Left renal pelvis (tissue), 4 donors: ENCODE data around the gene MXI1. TPM values are rescaled to one million over a fixed set of nuclear protein-coding genes. Genes with fewer than 3 reads are reported as not detected.

Source experiments
- DNase-seq, 4 donors: peaks; one replicate each; pipeline ENCODE4 v3.0.0-alpha.2; 2013; ENCODE audit warnings: low read depth in 4 of 4, low spot score in 3 of 4
- polyA plus RNA-seq, 4 donors: library from polyadenylated mRNA; unstranded; fragments of 120-200 nt; gene quantifications; one replicate each; pipeline ENCODE4 v1.2.1, GENCODE V29; 2013; ENCODE audit not compliant: insufficient read length in 4 of 4

The MXI1 gene
- polyA plus RNA-seq, 4 donors: 41.7 to 54.1 (median 48.3) TPM

GRCh38 chr10:110212119-110213006 is 5.0 kb downstream of the MXI1 start:
- DNase-seq: no peak

GRCh38 chr10:110214371-110214826 is 7.0 kb downstream of the MXI1 start:
- no peak for DNase-seq

- DNase-seq: no peak
These were observed 8.1 kb downstream of the MXI1 start for GRCh38 chr10:110215286-110216170.

- no peak for DNase-seq
These were observed 8.8 kb downstream of the MXI1 start for GRCh38 chr10:110216240-110216639.

- DNase-seq: no peak
These were observed 9.7 kb downstream of the MXI1 start for GRCh38 chr10:110216942-110217661.

- DNase-seq: no peak
These were observed 10.2 kb downstream of the MXI1 start for GRCh38 chr10:110217662-110218008.

- no peak for DNase-seq
These were observed 11.2 kb downstream of the MXI1 start for GRCh38 chr10:110218632-110219031.

- DNase-seq: no peak
These were observed 12.5 kb downstream of the MXI1 start for GRCh38 chr10:110219884-110220283.

GRCh38 chr10:110220398-110220797 is 13.0 kb downstream of the MXI1 start:
- DNase-seq: no peak

- DNase-seq: no peak
These were observed 13.8 kb downstream of the MXI1 start for GRCh38 chr10:110221044-110221720.

GRCh38 chr10:110221721-110222261 is 14.4 kb downstream of the MXI1 start:
- no peak for DNase-seq

- DNase-seq: no peak
These were observed 15.4 kb downstream of the MXI1 start for GRCh38 chr10:110222641-110223297.

- DNase-seq: no peak
These were observed 16.0 kb downstream of the MXI1 start for GRCh38 chr10:110223298-110223925.

- DNase-seq: no peak
These were observed 17.6 kb downstream of the MXI1 start for GRCh38 chr10:110224992-110225391.

- no peak for DNase-seq
These were observed 18.0 kb downstream of the MXI1 start for GRCh38 chr10:110225441-110225755.

- DNase-seq: peak in 3 of 4 donors; percentile 81 to 87 (median 82)
These were observed 18.5 kb downstream of the MXI1 start for GRCh38 chr10:110225756-110226542.

- peak; percentile 82 to 88 (median 83) for DNase-seq
These were observed 19.1 kb downstream of the MXI1 start for GRCh38 chr10:110226543-110226925.

GRCh38 chr10:110226926-110227641 is 19.7 kb downstream of the MXI1 start:
- DNase-seq: peak in 2 of 4 donors; percentile 57 to 62
